GOT3 (cell line): ENCODE data around the gene TAC4.

Source experiments
- DNase-seq: peaks from one replicate; lab custom pipeline; 2025; ENCODE audit warnings: mixed read lengths; lab: John Stamatoyannopoulos, UW

Gene TAC4

GRCh38 chr17:49848019-49848473 lies at the start of gene TAC4:
TAC4 (minus strand) TSS chr17:49848069; CDS start chr17:49848017, 52 bp downstream.
- no peak for DNase-seq

- DNase-seq = no peak
Observed at GRCh38 chr17:49896860-49897259, 49.0 kb upstream of the TAC4 start.

GRCh38 chr17:49896222-49896621 lies 48.4 kb upstream of the TAC4 start:
- DNase-seq = no peak

- no peak for DNase-seq
Observed at GRCh38 chr17:49895812-49896211, 47.9 kb upstream of the TAC4 start.

- DNase-seq = no peak
Observed at GRCh38 chr17:49894761-49895160, 46.9 kb upstream of the TAC4 start.

GRCh38 chr17:49891694-49892389 lies 44.0 kb upstream of the TAC4 start:
- no peak for DNase-seq

- no peak for DNase-seq
Observed at GRCh38 chr17:49891271-49891670, 43.4 kb upstream of the TAC4 start.

- DNase-seq = no peak
Observed at GRCh38 chr17:49890852-49891251, 43.0 kb upstream of the TAC4 start.

- no peak for DNase-seq
Observed at GRCh38 chr17:49890077-49890821, 42.4 kb upstream of the TAC4 start.

- DNase-seq = no peak
Observed at GRCh38 chr17:49889500-49889899, 41.6 kb upstream of the TAC4 start.

GRCh38 chr17:49887744-49888360 lies 40.0 kb upstream of the TAC4 start:
- DNase-seq = no peak

- no peak for DNase-seq
Observed at GRCh38 chr17:49887086-49887743, 39.3 kb upstream of the TAC4 start.

- DNase-seq = no peak
Observed at GRCh38 chr17:49886036-49886435, 38.2 kb upstream of the TAC4 start.

GRCh38 chr17:49882434-49882833 lies 34.6 kb upstream of the TAC4 start:
- DNase-seq = no peak

- no peak for DNase-seq
Observed at GRCh38 chr17:49881054-49881402, 33.2 kb upstream of the TAC4 start.

GRCh38 chr17:49880291-49881053 lies 32.6 kb upstream of the TAC4 start:
- peak; percentile 22 for DNase-seq

- DNase-seq = no peak
Observed at GRCh38 chr17:49878931-49879904, 31.3 kb upstream of the TAC4 start.

GRCh38 chr17:49875685-49876084 lies 27.8 kb upstream of the TAC4 start:
- DNase-seq = no peak

GRCh38 chr17:49874911-49875310 lies 27.0 kb upstream of the TAC4 start:
- no peak for DNase-seq

- DNase-seq = no peak
Observed at GRCh38 chr17:49873926-49874325, 26.1 kb upstream of the TAC4 start.

- DNase-seq = no peak
Observed at GRCh38 chr17:49873466-49873865, 25.6 kb upstream of the TAC4 start.
